AG09309 (cell line): ENCODE measurements around the gene PIK3C2G.

Experiments
- DNase-seq: peaks from one replicate; pipeline ENCODE4 v3.0.0-alpha.2; 2010; ENCODE audit warnings: low read depth
- H3K4me3 ChIP-seq: 2 replicates; pipeline ENCODE4 v1.5.1; 2011; ENCODE audit warnings: mild to moderate bottlenecking, low read depth, low read length, moderate library complexity; ENCODE audit not compliant: control insufficient read depth
- CTCF ChIP-seq: IDR thresholded peaks from 2 replicates; pipeline ENCODE4 v1.5.1; 2011; ENCODE audit warnings: mild to moderate bottlenecking, low read depth, low read length, inconsistent platforms; ENCODE audit not compliant: insufficient read depth, control insufficient read depth; ENCODE audit errors: missing control alignments

Gene PIK3C2G

GRCh38 chr12:18327036-18327435 lies 65.7 kb downstream of the PIK3C2G start:
- no peak for TF ChIP-seq CTCF
- no peak overlapping the region for H3K4me3 ChIP-seq
- no peak for DNase-seq

GRCh38 chr12:18332173-18332572 lies 70.9 kb downstream of the PIK3C2G start:
- no peak for DNase-seq
- no peak for TF ChIP-seq CTCF
- no peak overlapping the region for H3K4me3 ChIP-seq

GRCh38 chr12:18339633-18340032 lies 78.3 kb downstream of the PIK3C2G start:
- TF ChIP-seq CTCF = no peak
- DNase-seq = no peak

GRCh38 chr12:18340186-18340585 lies 78.9 kb downstream of the PIK3C2G start:
- DNase-seq = no peak
- no peak for TF ChIP-seq CTCF
- no peak overlapping the region for H3K4me3 ChIP-seq

More at GRCh38 chr12:18339633-18340032, 78.3 kb downstream of the PIK3C2G start:
- H3K4me3 ChIP-seq = no peak overlapping the region

GRCh38 chr12:18340786-18341185 lies 79.5 kb downstream of the PIK3C2G start:
- TF ChIP-seq CTCF = no peak
- DNase-seq = no peak
- H3K4me3 ChIP-seq = no peak overlapping the region

- H3K4me3 ChIP-seq = no peak overlapping the region
- no peak for DNase-seq
- TF ChIP-seq CTCF = no peak
Observed at GRCh38 chr12:18343708-18344107, 82.4 kb downstream of the PIK3C2G start.
